ENCODE measurements around the gene CHI3L2.
A peak's percentile ranks its signal among the peaks of the same experiment; 100 is the strongest.

CHI3L2 gene

GRCh38 chr1:111227434-111227833 lies at the start of gene CHI3L2:
CHI3L2 (plus strand) TSS chr1:111227713; CDS start chr1:111227730, 17 bp downstream.
- no peak for DNase-seq

DNA sequence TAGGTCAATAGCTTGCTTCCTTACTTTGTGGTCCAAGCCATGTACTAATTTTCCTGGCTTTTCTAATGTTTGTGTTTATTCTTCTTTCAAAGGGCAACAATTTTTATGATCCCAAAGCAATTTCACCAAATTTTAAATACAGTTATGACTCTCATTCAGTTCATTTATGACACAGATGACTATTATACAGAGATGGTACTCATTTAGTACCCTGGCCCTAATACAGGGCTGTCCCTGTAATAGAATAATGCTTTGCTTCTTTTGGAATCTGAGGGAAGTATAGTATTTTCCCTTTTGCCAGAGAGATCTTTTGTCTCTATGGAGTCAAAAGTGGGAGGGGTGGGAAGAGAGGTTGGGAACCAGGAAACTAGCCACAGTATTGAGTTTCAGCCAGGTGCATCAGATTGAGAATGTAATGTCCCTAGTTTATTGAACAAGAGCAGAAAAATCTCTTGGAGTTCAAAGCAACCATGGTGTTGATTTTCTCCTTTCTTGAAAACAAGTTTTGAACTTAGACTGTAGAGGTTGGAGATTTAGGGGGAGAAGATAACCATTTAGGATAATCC lies 47.5 kb upstream of the CHI3L2 start:
- no peak for DNase-seq

DNA sequence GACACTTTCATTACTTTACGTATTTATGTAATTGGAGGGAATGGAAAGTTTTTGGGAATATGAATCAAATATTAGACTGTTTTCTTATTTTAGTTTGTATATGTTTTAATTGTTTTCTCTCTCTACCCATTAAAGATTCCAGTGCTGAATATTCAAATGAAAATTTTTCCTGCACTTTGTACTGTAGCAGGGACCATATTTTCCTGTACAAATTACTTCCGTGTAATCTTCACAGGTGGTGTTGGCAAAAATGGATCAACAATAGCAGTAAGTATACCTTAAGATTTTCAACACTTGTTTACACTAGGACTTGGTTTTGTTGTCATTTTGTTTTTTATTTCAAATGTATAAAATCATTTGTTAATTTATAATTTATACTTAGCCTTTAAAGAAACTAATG lies 45.5 kb upstream of the CHI3L2 start:
- DNase-seq, result no peak

GRCh38 chr1:111183308-111184069 lies 44.0 kb upstream of the CHI3L2 start:
- no peak for DNase-seq

GRCh38 chr1:111184663-111185062 lies 42.9 kb upstream of the CHI3L2 start:
- no peak for DNase-seq

DNA sequence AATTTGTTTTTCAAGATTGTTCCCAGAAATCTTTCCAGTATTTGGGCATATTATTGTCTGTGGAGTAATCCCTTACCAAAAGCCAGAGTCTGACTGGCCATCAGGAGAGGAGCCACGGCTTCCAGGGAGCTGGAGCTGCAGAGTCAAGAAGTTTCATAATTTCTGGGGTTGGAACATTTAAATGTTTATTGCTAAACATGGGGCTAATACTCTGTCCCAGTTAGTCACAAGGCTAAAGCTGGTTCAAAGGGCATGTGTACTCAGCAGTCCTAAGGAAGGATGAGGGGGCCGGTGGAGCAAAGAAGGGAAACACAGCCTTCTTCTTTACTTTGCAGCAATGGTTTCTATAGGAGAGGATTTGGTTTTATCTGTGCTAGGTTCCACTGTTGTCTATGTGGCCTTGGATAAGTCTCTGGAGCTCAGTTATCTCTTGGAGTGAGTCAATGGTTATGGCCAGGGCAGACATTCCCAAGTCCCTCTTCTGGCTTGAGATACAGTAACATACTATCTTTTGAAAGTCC lies 36.5 kb upstream of the CHI3L2 start:
- no peak for DNase-seq

- DNase-seq, result no peak
Observed at GRCh38 chr1:111191496-111191895, 36.0 kb upstream of the CHI3L2 start.

DNA sequence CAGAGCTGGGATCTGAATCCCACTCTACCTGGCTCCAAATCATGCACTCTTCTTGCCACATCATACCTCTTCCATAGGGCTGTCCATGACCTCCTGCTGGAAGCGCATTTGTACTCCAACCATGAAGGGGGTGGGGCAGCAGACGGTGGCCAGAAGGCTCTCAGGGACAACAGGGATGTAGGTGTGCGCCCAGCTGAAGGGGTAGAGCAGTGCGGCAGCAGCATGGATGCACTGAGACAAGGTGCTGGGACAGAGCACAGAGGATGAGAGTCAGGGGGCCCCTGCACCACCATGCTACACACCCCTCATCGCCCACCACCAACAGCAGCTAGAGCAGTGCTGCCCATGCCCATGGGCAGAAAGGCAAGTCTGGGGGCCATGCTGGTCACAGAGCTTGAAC lies 35.4 kb upstream of the CHI3L2 start:
- no peak for DNase-seq

DNA sequence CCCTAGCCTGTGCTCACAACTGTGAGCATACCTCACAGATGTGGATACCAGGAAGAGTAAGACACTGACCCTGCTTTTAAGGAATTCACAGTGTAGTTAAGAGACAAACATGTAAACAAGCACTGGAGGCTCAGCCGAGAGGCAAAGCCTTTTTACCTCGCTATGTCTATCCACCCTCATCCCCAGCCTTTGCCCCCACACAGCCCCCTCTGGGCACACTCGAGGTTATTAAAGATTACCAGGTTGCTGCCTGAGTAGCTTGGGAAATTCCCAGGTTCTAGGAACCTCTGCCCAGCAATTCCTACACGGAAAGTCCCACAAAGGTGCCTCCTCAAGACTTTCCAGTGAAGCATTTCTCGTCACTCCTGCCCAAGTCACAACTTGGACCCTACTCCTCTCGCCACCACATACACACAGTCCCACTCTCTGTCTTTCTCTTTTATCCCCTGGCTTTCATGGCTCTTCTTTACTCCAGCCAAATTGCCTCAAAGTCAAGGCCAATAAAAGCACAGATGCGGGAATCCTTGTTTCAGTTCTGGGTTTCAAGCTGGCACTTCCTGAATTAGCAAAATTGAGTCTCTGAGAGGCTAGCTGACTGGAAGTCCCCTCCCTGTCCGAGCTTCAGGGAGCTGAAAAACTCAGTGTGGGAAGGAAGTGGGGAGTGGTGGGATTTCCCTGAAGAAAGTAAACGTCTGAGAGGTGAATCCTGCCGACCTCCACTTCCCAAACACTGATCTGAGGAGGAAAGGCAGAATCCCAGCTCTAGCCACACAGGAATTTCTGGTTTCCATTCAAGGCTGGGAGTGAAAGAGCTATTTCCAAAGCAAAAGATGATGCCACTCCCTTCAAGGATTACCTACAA lies 34.6 kb upstream of the CHI3L2 start:
- DNase-seq, result no peak

DNA sequence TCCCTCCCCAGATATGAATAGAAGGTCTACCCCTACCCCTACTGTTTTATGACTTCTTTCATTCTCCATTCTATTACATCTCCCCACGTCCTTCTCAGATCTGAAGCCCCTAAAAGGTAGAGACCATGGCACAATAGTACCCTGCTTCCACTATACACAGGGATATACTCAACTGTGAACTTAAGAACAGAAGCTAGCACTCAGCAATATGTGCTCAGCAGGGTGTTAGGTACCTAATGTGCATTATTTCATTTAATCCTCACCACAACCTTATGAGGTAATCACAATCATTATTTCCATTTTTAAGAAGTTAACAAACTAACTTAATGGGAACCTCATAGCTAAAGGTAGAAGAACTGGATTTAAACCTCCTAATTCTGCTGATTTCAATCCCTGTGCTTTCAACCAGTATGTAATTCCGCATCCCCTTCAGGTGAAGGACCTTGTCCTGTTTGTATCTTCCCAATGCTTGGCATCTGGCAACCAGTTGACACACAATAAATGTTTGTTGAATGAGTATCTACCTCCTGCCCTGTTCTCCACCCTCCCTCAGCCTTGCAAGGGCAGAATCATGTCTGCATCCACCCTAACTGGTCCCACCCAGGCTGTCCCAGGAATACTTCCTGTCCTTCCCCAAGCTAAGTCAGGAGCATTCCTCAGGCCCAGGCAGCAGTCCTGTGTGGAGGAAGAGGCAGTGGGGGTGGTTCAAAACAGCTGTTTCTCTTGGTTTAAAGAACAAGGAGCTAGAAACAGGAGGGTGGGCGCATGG lies 33.6 kb upstream of the CHI3L2 start:
- no peak for DNase-seq

DNA sequence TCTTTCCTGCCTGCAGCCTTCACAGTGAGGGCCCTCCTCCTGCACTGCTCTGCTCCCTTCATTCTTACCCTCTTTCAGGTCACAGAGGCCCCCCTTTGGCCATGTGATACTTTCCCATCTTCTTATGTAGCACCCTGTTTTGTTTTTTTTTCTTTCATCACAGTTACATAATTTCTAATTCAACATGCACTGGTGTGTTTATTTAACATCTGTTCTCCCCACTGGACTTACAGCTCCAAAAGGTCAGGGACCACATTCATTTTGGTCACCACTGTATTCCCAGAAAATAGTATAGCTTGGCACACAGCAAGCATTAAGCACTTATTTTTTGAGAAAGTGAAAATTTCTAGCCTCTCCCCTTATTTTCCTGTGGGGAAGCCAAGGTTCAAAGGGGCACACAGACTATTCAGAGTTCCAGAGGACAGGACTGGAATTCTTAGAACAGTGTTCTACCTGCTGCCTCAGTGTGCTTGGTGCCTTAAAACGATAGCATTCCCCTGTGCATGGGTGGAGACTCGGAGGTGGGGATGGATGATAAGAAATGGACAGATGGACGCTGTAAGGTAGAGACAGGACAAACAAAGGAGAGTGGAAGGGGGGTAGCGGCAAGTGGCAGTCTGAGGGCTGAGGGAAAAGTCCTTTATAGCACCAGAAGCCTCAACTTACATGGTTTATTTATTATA lies 32.4 kb upstream of the CHI3L2 start:
- DNase-seq, result no peak

DNA sequence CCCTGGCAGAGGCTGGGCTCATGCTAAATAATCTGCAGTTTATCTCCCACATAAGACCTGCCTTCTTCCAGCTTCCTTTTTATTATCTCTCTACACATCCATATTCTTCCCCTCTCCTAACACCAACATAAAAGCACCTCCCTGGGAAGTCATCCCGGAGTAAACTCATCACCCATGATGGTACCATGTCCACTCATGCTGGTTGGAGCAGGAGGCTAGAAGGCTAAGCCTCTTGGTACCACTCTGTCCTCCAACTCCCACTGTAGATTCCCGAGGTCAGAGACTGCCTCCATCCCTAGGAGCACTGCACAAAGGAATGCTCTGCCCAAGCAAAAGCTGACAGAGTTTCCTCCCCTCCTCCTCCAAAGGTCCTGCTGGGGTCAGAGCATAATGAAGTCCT lies 31.3 kb upstream of the CHI3L2 start:
- no peak for DNase-seq

- DNase-seq, result peak; percentile 66 to 71
Observed at GRCh38 chr1:111197598-111198284, 29.8 kb upstream of the CHI3L2 start.

DNA sequence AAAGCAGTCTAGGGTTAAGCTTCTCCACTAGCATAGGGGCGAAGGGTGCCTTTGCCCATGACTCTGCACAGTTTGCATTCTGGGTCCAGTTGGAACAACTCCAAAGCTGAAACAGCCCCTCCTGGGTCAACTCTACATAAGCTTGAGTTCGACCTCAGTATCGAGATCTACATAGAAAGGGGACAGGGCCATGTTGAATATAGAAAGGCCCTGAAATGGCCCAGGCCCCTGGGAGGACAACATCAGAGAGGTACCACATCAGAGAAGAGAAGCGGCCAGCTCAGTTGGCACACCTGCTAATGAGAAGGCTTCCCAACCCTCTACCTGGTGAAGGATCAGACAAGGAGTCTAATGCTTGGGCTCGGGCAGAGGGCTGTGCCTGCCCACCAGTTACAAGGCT lies 28.7 kb upstream of the CHI3L2 start:
- no peak for DNase-seq

- DNase-seq, result no peak
Observed at GRCh38 chr1:111199329-111199728, 28.2 kb upstream of the CHI3L2 start.

GRCh38 chr1:111199881-111200801 lies 27.4 kb upstream of the CHI3L2 start, which contains the start of gene DENND2D:
DENND2D (minus strand) TSS chr1:111200646; CDS start chr1:111200459, 187 bp downstream.
- peak; percentile 68 to 76 for DNase-seq

- peak in 1 of 2 donors; percentile 19 for DNase-seq
Observed at GRCh38 chr1:111200802-111201161, 26.7 kb upstream of the CHI3L2 start.

DNA sequence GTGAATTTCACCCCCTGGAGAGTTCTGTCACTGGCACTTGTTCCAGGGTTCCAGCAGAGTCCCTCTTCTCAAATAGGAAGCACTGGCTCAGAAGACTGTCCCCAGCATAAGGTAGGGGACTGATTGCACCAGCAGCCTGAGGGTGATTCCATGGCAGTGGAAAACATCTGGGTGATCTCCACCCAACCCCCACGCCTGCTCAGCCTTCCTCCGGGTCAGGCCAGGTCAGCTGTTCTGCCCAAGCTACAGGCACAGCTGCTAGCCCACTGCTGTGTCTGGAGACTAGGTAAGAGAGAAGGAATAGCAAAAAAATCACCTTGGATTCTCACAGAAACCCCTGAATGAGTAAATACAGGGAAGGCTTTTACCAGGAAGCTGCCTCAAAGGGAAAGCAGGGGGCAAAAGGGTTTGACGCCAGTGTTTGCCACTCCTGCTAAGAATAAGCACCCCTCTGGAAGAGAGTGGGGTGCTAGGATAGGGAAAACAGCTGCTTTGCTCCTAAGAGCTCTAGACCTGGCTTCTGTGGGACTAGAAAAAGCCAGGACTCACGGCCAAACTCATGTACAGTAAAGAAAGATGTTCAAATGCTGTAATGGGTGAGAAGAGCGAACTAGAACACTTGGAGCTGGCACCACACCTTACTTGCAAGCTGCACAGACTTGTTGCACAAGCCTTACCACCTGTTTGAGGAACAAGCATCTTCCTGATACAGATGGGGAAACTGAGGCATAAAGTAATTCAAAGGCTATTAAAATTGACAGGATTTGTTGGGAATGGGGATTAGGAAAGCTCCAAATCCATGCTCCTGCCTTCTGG lies 26.0 kb upstream of the CHI3L2 start:
- DNase-seq, result peak in 1 of 2 donors; percentile 29

DNA sequence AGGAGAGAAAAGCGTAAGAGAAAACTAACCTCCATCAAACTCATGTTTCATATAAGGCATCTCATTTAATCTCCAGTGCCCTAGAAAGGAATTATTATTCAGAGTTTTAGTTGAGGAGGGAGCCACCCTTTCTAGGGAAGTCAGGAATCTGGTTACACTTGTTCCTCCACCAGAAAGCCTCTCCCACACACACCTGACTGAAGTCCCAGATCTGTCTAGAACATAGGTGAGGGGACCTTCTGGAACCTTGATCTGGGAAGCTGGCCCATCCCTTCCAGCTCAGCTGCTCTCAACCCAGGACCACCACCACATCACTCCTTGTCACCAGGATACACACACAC lies 25.2 kb upstream of the CHI3L2 start:
- peak in 1 of 2 donors; percentile 16 for DNase-seq

Data from stimulated activated CD4-positive, alpha-beta T cell treated with anti-CD3 and anti-CD28 coated beads, Interleukin-2, amount 100 ng/mL, for 24 hours (primary cell).